ENCODE measurements around the gene SDHA. TPM values are rescaled to one million over a fixed set of nuclear protein-coding genes. Genes with fewer than 3 reads are reported as not detected.
"Not testable (repeated sequence)": the region's sequence is repeated elsewhere in the genome, so short reads cannot be mapped to it uniquely, and the experiment has no call there.

SDHA gene
- total RNA-seq, 1 experiment from 2014 or later = 134 TPM

- Histone ChIP-seq H3K4me1 (ENCODE audit: control insufficient read depth in 1 of 2, insufficient read depth in 2 of 2, low read length in 2 of 2) (no peaks in the 10 kb centered on the region), H3K27ac (ENCODE audit: low read depth, low read length) (no peak overlapping the region), H3K4me2 (ENCODE audit: low read length) (no peak overlapping the region), H4K20me1 (ENCODE audit: insufficient read depth) (no peaks in the 10 kb centered on the region), H2AFZ (ENCODE audit: low read depth, low read length, poor library complexity, severe bottlenecking) (no peak overlapping the region), H3K9ac (ENCODE audit: low read length) (no peak overlapping the region), H3K27me3 (ENCODE audit: insufficient read depth, low read length) (no peaks in the 10 kb centered on the region), H3K9me2 (ENCODE audit: insufficient read depth) (no peaks in the 10 kb centered on the region), H3K79me2 (ENCODE audit: insufficient read depth, low read length) (no peaks in the 10 kb centered on the region), H3K9me3 (ENCODE audit: control insufficient read depth in 1 of 2, insufficient read depth in 1 of 2, low read depth in 1 of 2, low read length in 2 of 2) (no peaks in the 10 kb centered on the region), H3K4me3 (replicated peaks in 1 of 2; ENCODE audit: low read depth in 1 of 2, low read length in 2 of 2) (no peak overlapping the region), H3K36me3 (ENCODE audit: control insufficient read depth in 1 of 2, insufficient read depth in 2 of 2, low read length in 2 of 2) (peaks cover 11 to 29% of the 10 kb centered on the region in 2 experiments)
- RAD21 ChIA-PET (ENCODE audit: low non-redundant PET in 1 of 2, low total read pairs in 2 of 2, uncharacterized antibody in 2 of 2, unreplicated experiment in 2 of 2) = no interaction called here
- no peak for TF ChIP-seq SIN3A (IDR thresholded peaks at IDR 0.05; ENCODE audit: low read depth)
- no peak for TF ChIP-seq FOSL1 (IDR thresholded peaks at IDR 0.05; ENCODE audit: low read depth)
- no peak for TF ChIP-seq POLR2A (IDR thresholded peaks at IDR 0.05; ENCODE audit: borderline replicate concordance, extremely low read depth, insufficient read depth, insufficient read length)
- TF ChIP-seq RAD21 (IDR thresholded peaks at IDR 0.05; ENCODE audit: low read depth) = no peak
- no peak for TF ChIP-seq REST (IDR thresholded peaks at IDR 0.05; ENCODE audit: low read depth)
- TF ChIP-seq TCF7L2 (IDR thresholded peaks at IDR 0.05; ENCODE audit: borderline replicate concordance, extremely low read depth, insufficient read depth, insufficient read length) = no peak
- POLR2A ChIA-PET = no interaction called here
- ATAC-seq = no peak
- no TSS peak for BruUV-seq (replicated peaks)
- no peak for DNase-seq (ENCODE audit: low read depth, low spot score)
- CTCF ChIA-PET = no interaction called here
- intact Hi-C loops (cut with micrococcal nuclease) = no loop called here
Observed at GRCh38 chr5:252546-252945, 34.4 kb downstream of the SDHA start.

GRCh38 chr5:254322-254721, 36.2 kb downstream of the SDHA start:
- H3K27ac ChIP-seq (ENCODE audit: low read depth, low read length); BruUV-seq (replicated peaks); H3K79me2 ChIP-seq (ENCODE audit: insufficient read depth, low read length); H3K9me3 ChIP-seq (ENCODE audit: control insufficient read depth in 1 of 2, insufficient read depth in 1 of 2, low read depth in 1 of 2, low read length in 2 of 2); H2AFZ ChIP-seq (ENCODE audit: low read depth, low read length, poor library complexity, severe bottlenecking); H3K9me2 ChIP-seq (ENCODE audit: insufficient read depth); H4K20me1 ChIP-seq (ENCODE audit: insufficient read depth); ATAC-seq; DNase-seq (ENCODE audit: low read depth, low spot score); POLR2A ChIA-PET; H3K4me3 ChIP-seq (replicated peaks in 1 of 2; ENCODE audit: low read depth in 1 of 2, low read length in 2 of 2); H3K9ac ChIP-seq (ENCODE audit: low read length); RAD21 ChIA-PET (ENCODE audit: low non-redundant PET in 1 of 2, low total read pairs in 2 of 2, uncharacterized antibody in 2 of 2, unreplicated experiment in 2 of 2); intact Hi-C loops (cut with micrococcal nuclease); CTCF ChIA-PET; H3K4me1 ChIP-seq (ENCODE audit: control insufficient read depth in 1 of 2, insufficient read depth in 2 of 2, low read length in 2 of 2); H3K4me2 ChIP-seq (ENCODE audit: low read length); H3K27me3 ChIP-seq (ENCODE audit: insufficient read depth, low read length): not testable (repeated sequence)
- peaks cover 11 to 22% of the 10 kb centered on the region in 2 experiments; a peak in 3 of 4 replicates for H3K36me3 ChIP-seq (ENCODE audit: control insufficient read depth in 1 of 2, insufficient read depth in 2 of 2, low read length in 2 of 2)

DNA sequence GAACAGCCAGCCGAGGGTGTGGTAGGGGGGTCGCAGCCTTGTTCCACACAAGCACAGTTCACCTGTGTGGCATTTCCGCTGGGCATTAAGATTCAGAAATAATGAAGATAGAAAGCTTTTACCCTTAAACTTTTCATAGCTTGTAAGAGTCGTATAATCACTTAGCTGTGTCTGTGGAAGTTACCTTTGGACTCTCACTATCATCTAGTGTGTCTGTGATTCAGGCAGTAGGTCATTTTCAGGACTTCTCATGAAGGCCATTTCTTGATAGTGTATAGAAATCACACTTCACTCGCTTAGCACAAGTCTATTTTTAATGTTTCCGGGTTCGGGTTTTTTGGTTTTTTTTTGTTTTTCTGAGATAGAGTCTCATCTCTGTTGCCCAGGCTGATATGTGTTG, 37.0 kb downstream of the SDHA start:
- H3K9me3 ChIP-seq (ENCODE audit: control insufficient read depth in 1 of 2, insufficient read depth in 1 of 2, low read depth in 1 of 2, low read length in 2 of 2); H3K4me2 ChIP-seq (ENCODE audit: low read length); H3K79me2 ChIP-seq (ENCODE audit: insufficient read depth, low read length); intact Hi-C loops (cut with micrococcal nuclease); H3K9me2 ChIP-seq (ENCODE audit: insufficient read depth); H3K27ac ChIP-seq (ENCODE audit: low read depth, low read length); H4K20me1 ChIP-seq (ENCODE audit: insufficient read depth); BruUV-seq (replicated peaks); ATAC-seq; H3K27me3 ChIP-seq (ENCODE audit: insufficient read depth, low read length); CTCF ChIA-PET; H2AFZ ChIP-seq (ENCODE audit: low read depth, low read length, poor library complexity, severe bottlenecking); H3K4me3 ChIP-seq (replicated peaks in 1 of 2; ENCODE audit: low read depth in 1 of 2, low read length in 2 of 2); H3K4me1 ChIP-seq (ENCODE audit: control insufficient read depth in 1 of 2, insufficient read depth in 2 of 2, low read length in 2 of 2); DNase-seq (ENCODE audit: low read depth, low spot score); H3K9ac ChIP-seq (ENCODE audit: low read length); POLR2A ChIA-PET; RAD21 ChIA-PET (ENCODE audit: low non-redundant PET in 1 of 2, low total read pairs in 2 of 2, uncharacterized antibody in 2 of 2, unreplicated experiment in 2 of 2): not testable (repeated sequence)
- peaks cover 11 to 22% of the 10 kb centered on the region in 2 experiments; a peak in 3 of 4 replicates for H3K36me3 ChIP-seq (ENCODE audit: control insufficient read depth in 1 of 2, insufficient read depth in 2 of 2, low read length in 2 of 2)

Measured in HCT116 (cell line).